Peyer's patch (tissue), 4 donors: ENCODE measurements around the gene CARF.

ENCODE experiments used
- CTCF ChIP-seq, 6 experiments: fragments of 450-650 bp in 4 of 6; fragments of 200-600 bp in 2 of 6; sonication (generic) in 1 of 6; IDR thresholded peaks; one replicate each; pipeline ENCODE4 v1.5.1; 2017 to 2019; ENCODE audit warnings: antibody characterized with exemption in 6 of 6, mild to moderate bottlenecking in 3 of 6, moderate library complexity in 1 of 6
- POLR2A ChIP-seq, 2 donors: fragments of 450-650 bp; IDR thresholded peaks; one replicate each; pipeline ENCODE4 v1.5.1; 2017; ENCODE audit warnings: antibody characterized with exemption in 2 of 2, mild to moderate bottlenecking in 2 of 2, moderate library complexity in 2 of 2

GRCh38 chr2:203021991-203022390 lies 109.9 kb downstream of the CARF start:
- no peak for TF ChIP-seq CTCF (IDR thresholded peaks at IDR 0.05)
- no peak for TF ChIP-seq POLR2A (IDR thresholded peaks at IDR 0.05)
